ENCODE data around the gene MAML2.

GRCh38 chr11:96085319-96085930, 257.6 kb downstream of the MAML2 start:
- TF ChIP-seq, protein P1, sequence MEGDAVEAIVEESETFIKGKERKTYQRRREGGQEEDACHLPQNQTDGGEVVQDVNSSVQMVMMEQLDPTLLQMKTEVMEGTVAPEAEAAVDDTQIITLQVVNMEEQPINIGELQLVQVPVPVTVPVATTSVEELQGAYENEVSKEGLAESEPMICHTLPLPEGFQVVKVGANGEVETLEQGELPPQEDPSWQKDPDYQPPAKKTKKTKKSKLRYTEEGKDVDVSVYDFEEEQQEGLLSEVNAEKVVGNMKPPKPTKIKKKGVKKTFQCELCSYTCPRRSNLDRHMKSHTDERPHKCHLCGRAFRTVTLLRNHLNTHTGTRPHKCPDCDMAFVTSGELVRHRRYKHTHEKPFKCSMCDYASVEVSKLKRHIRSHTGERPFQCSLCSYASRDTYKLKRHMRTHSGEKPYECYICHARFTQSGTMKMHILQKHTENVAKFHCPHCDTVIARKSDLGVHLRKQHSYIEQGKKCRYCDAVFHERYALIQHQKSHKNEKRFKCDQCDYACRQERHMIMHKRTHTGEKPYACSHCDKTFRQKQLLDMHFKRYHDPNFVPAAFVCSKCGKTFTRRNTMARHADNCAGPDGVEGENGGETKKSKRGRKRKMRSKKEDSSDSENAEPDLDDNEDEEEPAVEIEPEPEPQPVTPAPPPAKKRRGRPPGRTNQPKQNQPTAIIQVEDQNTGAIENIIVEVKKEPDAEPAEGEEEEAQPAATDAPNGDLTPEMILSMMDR (IDR thresholded peaks at IDR 0.05): no peak
- no peak for TF ChIP-seq EZH2 (IDR thresholded peaks at IDR 0.05)
- no peak for TF ChIP-seq EZH2phosphoT487 (IDR thresholded peaks at IDR 0.05)

Measured in neural progenitor cell (in vitro differentiated cells).